H1 (cell line): ENCODE measurements around the gene RENBP. TPM values are rescaled to one million over a fixed set of nuclear protein-coding genes. Genes with fewer than 3 reads are reported as not detected.

ENCODE experiments used
- CTCF ChIA-PET: fragments of 300-600 bp; sonication (Branson Sonifier 250); formaldehyde crosslinking; loops from one replicate; lab custom pipeline; 2021; ENCODE audit not compliant: partially characterized antibody; lab: Charles Lee
- POLR2A ChIA-PET: fragments of 300-600 bp; sonication (Branson Sonifier 250); formaldehyde crosslinking; loops from one replicate; lab custom pipeline; 2021; ENCODE audit warnings: inconsistent platforms; ENCODE audit not compliant: partially characterized antibody; lab: Charles Lee
- DNase-seq, 2 experiments: peaks; one replicate each; pipeline versions ENCODE4 v3.0.0 to v3.0.0-alpha.2; 2010 to 2022; ENCODE audit warnings: low spot score in 2 of 2, low read depth in 1 of 2, mixed read lengths in 1 of 2
- FAIRE-seq: peaks from 2 replicates; lab custom pipeline; 2011; peaks lifted over from hg19 to GRCh38; lab: Jason Lieb, UNC
- H2AFZ ChIP-seq: 2 replicates; pipeline ENCODE4 v1.8.1; 2012; ENCODE audit warnings: low read length, inconsistent platforms
- H2AK5ac ChIP-seq: 2 replicates; pipeline ENCODE4 v1.6.1; 2013; ENCODE audit warnings: low read depth, low read length
- H2BK120ac ChIP-seq: replicated peaks from 2 replicates; pipeline ENCODE3; 2013; ENCODE audit warnings: low read depth, low read length, inconsistent platforms
- H2BK12ac ChIP-seq: 2 replicates; pipeline ENCODE4 v1.6.1; 2013; ENCODE audit warnings: low read depth, low read length
- H2BK15ac ChIP-seq: 2 replicates; pipeline ENCODE4 v1.6.1; 2013; ENCODE audit warnings: low read length
- H2BK20ac ChIP-seq: 2 replicates; pipeline ENCODE4 v1.6.1; 2013; ENCODE audit warnings: low read length
- H2BK5ac ChIP-seq: 2 replicates; pipeline ENCODE4 v1.6.1; 2013; ENCODE audit warnings: low read depth, low read length
- H3K14ac ChIP-seq: 2 replicates; pipeline ENCODE4 v1.6.1; 2013; ENCODE audit warnings: inconsistent platforms; ENCODE audit not compliant: insufficient read length
- H3K18ac ChIP-seq: 2 replicates; pipeline ENCODE4 v1.6.1; 2013; ENCODE audit warnings: low read length; ENCODE audit errors: extremely low read depth
- H3K23ac ChIP-seq: 2 replicates; pipeline ENCODE4 v1.6.1; 2013; ENCODE audit warnings: inconsistent platforms; ENCODE audit not compliant: insufficient read length
- H3K23me2 ChIP-seq: 2 replicates; pipeline ENCODE4 v1.6.1; 2013; ENCODE audit warnings: low read depth, low read length
- H3K27ac ChIP-seq: 2 replicates; pipeline ENCODE4 v1.6.1; 2011; ENCODE audit warnings: low read depth, low read length, inconsistent platforms
- H3K27me3 ChIP-seq, 4 experiments: replicated peaks in 1 of 4; 1 replicate in 1 of 4; 2 replicates in 3 of 4; pipeline versions ENCODE4 v1.6.1 to v1.8.1; 2011 to 2013; ENCODE audit warnings: low read length in 3 of 4, mild to moderate bottlenecking in 3 of 4, inconsistent platforms in 2 of 4, mixed read lengths in 2 of 4, moderate library complexity in 1 of 4; ENCODE audit not compliant: control insufficient read depth in 3 of 4, insufficient read depth in 3 of 4; ENCODE audit errors: extremely low read depth in 1 of 4
- H3K36me3 ChIP-seq, 4 experiments: 2 replicates each; pipeline versions ENCODE4 v1.6.1 to v1.8.1; 2011 to 2013; ENCODE audit warnings: mild to moderate bottlenecking in 4 of 4, low read length in 3 of 4, moderate library complexity in 2 of 4, control low read depth in 1 of 4, inconsistent platforms in 1 of 4; ENCODE audit not compliant: insufficient read depth in 4 of 4, control insufficient read depth in 2 of 4
- H3K4ac ChIP-seq: replicated peaks from 2 replicates; pipeline ENCODE3; 2013; ENCODE audit warnings: low read length, low read depth, mixed read lengths, inconsistent platforms; ENCODE audit not compliant: insufficient read length
- H3K4me1 ChIP-seq, 4 experiments: replicated peaks in 1 of 4; 1 replicate in 1 of 4; 2 replicates in 3 of 4; pipeline versions ENCODE4 v1.6.1 to v1.8.1; 2011 to 2013; ENCODE audit warnings: low read length in 3 of 4, inconsistent platforms in 2 of 4, mixed read lengths in 1 of 4; ENCODE audit not compliant: insufficient read depth in 4 of 4, control insufficient read depth in 3 of 4
- H3K4me2 ChIP-seq, 2 experiments: 2 replicates each; pipeline versions ENCODE4 v1.6.1 to v1.8.1; 2011 to 2013; ENCODE audit warnings: low read depth in 2 of 2, low read length in 2 of 2, control low read depth in 1 of 2, inconsistent platforms in 1 of 2, mild to moderate bottlenecking in 1 of 2; ENCODE audit not compliant: insufficient read depth in 1 of 2
- H3K4me3 ChIP-seq, 4 experiments: fragments of 200-600, 300-600 bp in 1 of 4; sonication (generic), shearing (Covaris generic), sonication (Bioruptor Twin) in 1 of 4; 2 replicates each; pipeline versions ENCODE4 v1.5.1 to v1.8.1; 2011 to 2016; ENCODE audit warnings: low read length in 4 of 4, low read depth in 3 of 4, control low read depth in 2 of 4, inconsistent platforms in 2 of 4, mild to moderate bottlenecking in 2 of 4, mixed read lengths in 1 of 4, moderate library complexity in 1 of 4; ENCODE audit not compliant: insufficient read depth in 2 of 4; ENCODE audit errors: extremely low read depth in 1 of 4
- H3K56ac ChIP-seq: replicated peaks from 2 replicates; pipeline ENCODE3; 2013; ENCODE audit warnings: low read depth, mild to moderate bottlenecking, mixed read lengths, low read length, inconsistent platforms; ENCODE audit not compliant: insufficient read length
- H3K79me1 ChIP-seq: 2 replicates; pipeline ENCODE4 v1.6.1; 2013; ENCODE audit warnings: low read depth, low read length, control low read depth
- H3K79me2 ChIP-seq, 2 experiments: 2 replicates each; pipeline versions ENCODE4 v1.6.1 to v1.8.1; 2012 to 2013; ENCODE audit warnings: low read length in 2 of 2, mild to moderate bottlenecking in 2 of 2, inconsistent platforms in 1 of 2; ENCODE audit not compliant: insufficient read depth in 2 of 2, control insufficient read depth in 1 of 2
- H3K9ac ChIP-seq, 4 experiments: replicated peaks in 1 of 4; 1 replicate in 1 of 4; 2 replicates in 3 of 4; pipeline versions ENCODE4 v1.6.1 to v1.8.1; 2011 to 2013; ENCODE audit warnings: low read depth in 3 of 4, low read length in 3 of 4, control low read depth in 2 of 4, mild to moderate bottlenecking in 2 of 4, moderate library complexity in 2 of 4, inconsistent platforms in 1 of 4; ENCODE audit errors: extremely low read depth in 1 of 4
- H3K9me3 ChIP-seq, 2 experiments: 2 replicates each; pipeline versions ENCODE4 v1.6.1 to v1.8.1; 2012 to 2013; ENCODE audit warnings: mild to moderate bottlenecking in 2 of 2, moderate library complexity in 2 of 2, control low read depth in 1 of 2, inconsistent platforms in 1 of 2, low read depth in 1 of 2, low read length in 1 of 2, mixed read lengths in 1 of 2; ENCODE audit not compliant: insufficient read depth in 2 of 2
- H4K20me1 ChIP-seq, 2 experiments: replicated peaks in 1 of 2; 2 replicates each; pipeline versions ENCODE3 to v1.8.1; 2011 to 2013; ENCODE audit warnings: inconsistent platforms in 2 of 2, low read length in 2 of 2, mild to moderate bottlenecking in 1 of 2; ENCODE audit not compliant: insufficient read depth in 2 of 2, control insufficient read depth in 1 of 2
- H4K5ac ChIP-seq: 2 replicates; pipeline ENCODE4 v1.6.1; 2013; ENCODE audit warnings: low read length, low read depth, mixed read lengths, inconsistent platforms; ENCODE audit not compliant: insufficient read length
- H4K8ac ChIP-seq: 2 replicates; pipeline ENCODE4 v1.8.0; 2013; ENCODE audit warnings: mild to moderate bottlenecking, moderate library complexity, low read length, inconsistent platforms; ENCODE audit not compliant: insufficient read depth; ENCODE audit errors: extremely low read depth
- H4K91ac ChIP-seq: replicated peaks from 2 replicates; pipeline ENCODE3; 2013; ENCODE audit warnings: low read length, mixed read lengths, inconsistent platforms; ENCODE audit not compliant: insufficient read length
- HDAC2 ChIP-seq, 2 experiments: fragments of 300-600 bp in 1 of 2; sonication (generic) in 1 of 2; IDR thresholded peaks; 2 replicates each; pipeline ENCODE4 v1.6.1; 2011 to 2012; ENCODE audit warnings: low read depth in 2 of 2, low read length in 2 of 2, mild to moderate bottlenecking in 2 of 2, moderate library complexity in 2 of 2, borderline replicate concordance in 1 of 2, inconsistent platforms in 1 of 2
- SP2 ChIP-seq: IDR thresholded peaks from 2 replicates; pipeline ENCODE4 v1.6.1; 2012; ENCODE audit warnings: mild to moderate bottlenecking, low read length, inconsistent platforms
- WGBS, 2 experiments: shearing (Covaris generic) in 1 of 2; methylation state at CpG; one replicate each; pipeline versions ENCODE4 v1.1.6 to v1.1.7; 2013 to 2015; ENCODE audit warnings: low lambda C conversion rate in 2 of 2, mixed read lengths in 2 of 2, inconsistent platforms in 1 of 2, low coverage in 1 of 2, missing lambda C conversion rate in 1 of 2; ENCODE audit not compliant: insufficient replicate concordance in 2 of 2, insufficient coverage in 1 of 2, insufficient read length in 1 of 2; ENCODE audit errors: extremely low coverage in 1 of 2, missing lambda C conversion rate in 1 of 2; 5-methylcytosine and 5-hydroxymethylcytosine counted together
- polyA plus RNA-seq, 7 experiments: library from polyadenylated mRNA; depleted of rRNA in 3 of 7; stranded (reverse) in 5 of 7; unstranded in 2 of 7; fragments of >200 nt in 5 of 7; fragments of 200-250 nt in 2 of 7; gene quantifications; 1 replicate in 5 of 7; 2 replicates in 1 of 7; 4 replicates in 1 of 7; pipeline versions ENCODE4 v1.2.1 to v1.2.3, GENCODE V29; 2011 to 2013; ENCODE audit warnings: missing spikeins in 2 of 7, mixed read lengths in 2 of 7
- total RNA-seq: library from RNA; stranded (reverse); fragmentation: NEBNext Ultra II Directional; extraction: Animal tissue kit (Norgen Biotek cat#: 25700); gene quantifications from 2 replicates; pipeline ENCODE4 v1.2.1, GENCODE V29; 2021

RENBP gene
- total and polyA plus RNA-seq, 2 of the 8 experiments (the other 6 are each of a cell fraction or from before 2014, with no cell fraction given): 12.4 to 21.8 TPM

DNA sequence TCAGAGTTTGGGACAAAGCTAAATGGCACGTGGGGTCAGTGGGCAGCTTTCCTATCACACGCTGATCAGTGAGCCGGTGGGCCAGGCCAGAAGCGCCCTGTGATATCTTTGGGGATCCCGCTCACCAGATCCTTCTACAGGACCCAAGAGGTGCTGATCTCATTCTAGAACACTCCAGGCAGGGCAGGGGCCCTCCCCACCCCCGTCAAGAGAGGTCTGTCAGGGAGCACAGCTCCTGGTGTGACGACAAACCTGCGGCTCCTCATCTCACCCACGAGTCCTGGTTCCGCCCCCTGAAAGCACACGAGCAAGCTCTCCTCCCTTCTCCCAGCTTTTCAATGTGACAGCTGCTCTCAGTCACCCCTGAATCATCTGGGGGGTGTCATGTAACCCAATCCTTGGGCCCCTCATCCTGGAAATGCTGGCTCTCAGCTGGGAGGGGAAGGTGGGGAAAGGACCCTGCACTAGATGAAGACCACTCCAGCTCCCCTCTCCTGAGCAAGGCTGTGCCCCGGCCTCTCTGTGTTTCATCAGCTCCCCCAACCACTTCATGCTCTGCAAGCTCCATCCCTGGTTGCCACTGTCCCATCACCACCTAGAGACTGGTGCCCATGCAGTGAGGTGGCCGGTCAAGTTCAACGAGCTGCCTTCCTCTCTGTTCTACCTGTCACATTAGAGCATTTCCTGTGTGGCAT, 22.5 kb upstream of the RENBP start:
- no peak overlapping the region for H2AFZ ChIP-seq
- no peak overlapping the region; the same call in 1 of the 2 replicates for H2BK5ac ChIP-seq
- H3K4ac ChIP-seq: no peak overlapping the region
- H4K20me1 ChIP-seq: peaks cover 18 to 34% of the 10 kb centered on the region in 2 experiments
- 83% methylated on average over 7 of the region's 14 CpGs; no CpG with 5 or more reads in 1 of the 2 experiments for WGBS, 2 experiments
- H4K8ac ChIP-seq: no peak overlapping the region
- no peak overlapping the region for H3K56ac ChIP-seq
- H3K14ac ChIP-seq: no peak overlapping the region
- H3K9ac ChIP-seq: no peak overlapping the region
- no peak overlapping the region for H2AK5ac ChIP-seq
- H3K27me3 ChIP-seq: no peaks in the 10 kb centered on the region
- peak overlapping the region; percentile 33 to 66; a peak in 3 of 4 replicates for H3K4me2 ChIP-seq
- no peaks in the 10 kb centered on the region; the same call in 1 of the 2 replicates for H3K79me1 ChIP-seq
- H3K36me3 ChIP-seq: peaks cover 2 to 17% (median 8%) of the 10 kb centered on the region in 4 experiments; a peak in 7 of 8 replicates
- H4K5ac ChIP-seq: no peak overlapping the region
- H3K23me2 ChIP-seq: peaks cover 4% of the 10 kb centered on the region; the same call in 1 of the 2 replicates
- H3K27ac ChIP-seq: no peak overlapping the region
- no peak overlapping the region for H2BK120ac ChIP-seq
- H3K4me3 ChIP-seq: 0 out of 8 replicates have a peak overlapping the region, but pooled peaks of 1 of the 4 experiments have one; percentile 15
- ChIA-PET CTCF (interaction anchor here (0.9 to 11.2 kb wide), 7 partner anchors 9 to 54 kb away, joined by 3 to 102 read pairs (median 3); partner anchors contain the start of gene RENBP), POLR2A (interaction anchor here (1.0 to 4.0 kb wide), 15 partner anchors 10 to 60 kb away, joined by 3 to 26 read pairs (median 5); partner anchors contain the start of genes ARHGAP4 and NAA10)
- peaks cover 4 to 21% (median 13%) of the 10 kb centered on the region in 4 experiments for H3K4me1 ChIP-seq
- no peak overlapping the region for H2BK20ac ChIP-seq
- no peak overlapping the region for H4K91ac ChIP-seq
- no peak overlapping the region for H3K23ac ChIP-seq
- H3K79me2 ChIP-seq: peaks cover 44 to 85% of the 10 kb centered on the region in 2 experiments
- no peak overlapping the region for H2BK12ac ChIP-seq
- FAIRE-seq (no peak), DNase-seq (no peak)
- H3K18ac ChIP-seq: peak overlapping the region; percentile 32
- H3K9me3 ChIP-seq: no peaks in the 10 kb centered on the region
- H2BK15ac ChIP-seq: no peak overlapping the region
- TF ChIP-seq HDAC2 (IDR thresholded peaks at IDR 0.05; ENCODE audit: borderline replicate concordance in 1 of 2, low read depth in 2 of 2, low read length in 2 of 2) (no peak), SP2 (no peak)
- TF ChIP-seq, all 59 proteins: peak for 0
